NCI-H146 treated with DMSO at 0.1 percent for 48 hours (cell line): ENCODE data around the gene TNRC6C.
"Not testable (repeated sequence)": the region's sequence is repeated elsewhere in the genome, so short reads cannot be mapped to it uniquely, and the experiment has no call there.

Experiments
- DNase-seq: peaks from one replicate; lab custom pipeline; 2025; ENCODE audit not compliant: unreplicated experiment; lab: John Stamatoyannopoulos, UW

TNRC6C gene

DNA sequence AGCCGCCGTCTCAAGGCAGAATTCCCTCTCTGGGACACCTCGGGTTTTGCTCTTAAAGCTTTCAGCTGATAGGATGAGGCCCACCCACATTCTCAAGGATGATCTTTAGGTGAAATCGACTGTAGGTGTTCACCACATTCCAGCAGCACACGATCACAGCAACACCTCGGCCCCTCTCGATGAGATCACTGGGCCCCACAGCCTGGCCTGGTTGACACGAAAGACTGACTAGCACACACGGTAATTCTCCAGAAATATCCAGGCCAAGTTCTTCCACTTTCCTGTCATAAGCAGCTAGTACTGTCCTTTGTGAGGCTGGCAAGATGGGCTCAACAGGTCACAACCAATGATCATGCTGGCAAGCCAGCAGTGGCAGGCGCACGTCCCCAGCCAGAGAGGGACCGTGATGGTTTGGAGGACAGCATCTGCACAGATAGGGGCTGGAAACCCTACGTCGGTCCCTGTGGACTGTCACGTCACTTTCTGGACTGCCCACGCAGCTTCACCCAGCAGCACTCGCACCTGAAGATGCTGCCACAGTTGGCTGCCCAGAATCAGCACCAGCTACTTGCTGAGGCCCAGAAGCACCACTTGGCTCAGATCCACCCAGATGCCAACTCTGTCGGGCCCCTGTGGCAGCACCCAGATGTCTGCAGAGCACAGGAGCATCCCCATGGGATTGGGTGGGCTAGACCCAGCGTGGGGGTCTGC, 152.7 kb downstream of the TNRC6C start:
- DNase-seq: no peak

DNA sequence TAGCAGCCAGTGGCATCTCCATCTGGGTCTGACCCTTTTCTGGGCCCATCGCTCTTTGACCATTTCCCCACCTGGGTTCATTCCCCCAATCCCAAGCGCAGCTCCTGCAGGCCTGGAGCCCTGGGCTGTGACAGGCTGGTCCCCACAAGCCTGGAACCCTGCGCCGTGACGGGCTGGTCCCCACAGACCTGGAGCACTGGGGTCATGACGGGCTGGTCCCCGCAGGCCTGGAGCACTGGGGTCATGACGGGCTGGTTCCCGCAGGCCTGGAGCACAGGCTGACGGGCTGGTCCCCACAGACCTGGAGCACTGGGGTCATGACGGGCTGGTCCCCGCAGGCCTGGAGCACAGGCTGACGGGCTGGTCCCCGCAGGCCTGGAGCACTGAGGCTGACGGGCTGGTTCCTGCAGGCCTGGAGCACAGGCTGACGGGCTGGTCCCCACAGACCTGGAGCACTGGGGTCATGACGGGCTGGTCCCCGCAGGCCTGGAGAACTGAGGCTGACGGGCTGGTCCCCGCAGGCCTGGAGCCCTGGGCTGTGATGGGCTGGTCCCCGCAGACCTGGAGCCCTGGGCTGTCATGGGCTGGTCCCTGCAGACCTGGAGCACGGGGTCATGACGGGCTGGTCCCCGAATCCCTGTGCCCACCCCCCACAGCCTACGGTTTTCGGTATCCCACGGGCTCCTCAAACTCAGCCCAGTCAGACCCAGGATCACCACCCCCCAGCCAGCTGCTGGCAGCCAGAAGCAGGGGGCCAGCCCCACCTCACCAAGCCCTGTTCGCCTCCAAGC, 153.4 kb downstream of the TNRC6C start:
- DNase-seq: no peak

DNA sequence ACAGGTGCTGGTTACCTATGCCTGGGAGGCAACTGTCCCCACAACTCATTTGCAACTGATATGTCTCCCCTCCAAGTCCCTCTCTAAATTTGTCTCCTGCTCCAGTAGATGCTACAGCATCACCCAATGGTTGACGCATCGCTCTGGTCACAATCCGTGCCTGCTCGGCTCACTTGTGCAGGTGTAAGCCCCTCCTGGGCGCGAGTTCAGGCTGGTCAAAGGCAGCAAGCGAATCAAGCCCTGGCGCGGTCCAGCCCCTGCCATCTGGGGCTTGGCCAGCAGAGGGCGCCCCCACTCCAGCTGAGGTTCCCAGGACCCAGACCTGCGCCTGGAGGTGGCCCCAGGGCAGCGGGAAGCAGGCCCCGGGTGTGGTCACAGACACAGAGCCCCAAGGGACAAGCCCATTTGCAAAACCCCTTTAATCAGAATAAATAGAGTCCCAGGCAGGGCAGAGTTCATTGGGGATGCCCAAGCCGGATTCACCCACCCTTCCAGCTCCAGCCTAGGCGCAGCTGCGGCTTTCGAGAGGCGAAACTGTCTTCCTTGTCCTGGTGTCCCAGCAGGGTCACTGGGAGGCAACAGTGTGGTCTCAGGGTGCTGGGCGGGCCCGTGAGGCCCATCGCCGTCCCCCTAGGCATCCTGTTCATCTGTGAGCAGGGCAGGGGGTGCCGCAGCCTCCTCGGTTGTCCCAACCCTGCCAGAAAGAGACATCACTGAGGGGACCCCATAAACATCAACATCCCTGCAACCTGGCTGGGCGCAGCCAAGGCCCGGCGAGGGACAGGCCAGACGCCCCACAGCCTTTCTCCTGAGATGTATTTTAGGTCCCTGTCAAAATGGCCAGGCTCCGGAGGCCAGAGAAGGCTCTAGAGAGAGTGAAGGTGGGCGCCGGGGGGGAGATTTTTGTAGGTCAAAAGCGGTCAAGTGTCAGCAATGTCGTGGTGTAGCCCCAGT, 154.3 kb downstream of the TNRC6C start:
- DNase-seq: peak; percentile 31

DNA sequence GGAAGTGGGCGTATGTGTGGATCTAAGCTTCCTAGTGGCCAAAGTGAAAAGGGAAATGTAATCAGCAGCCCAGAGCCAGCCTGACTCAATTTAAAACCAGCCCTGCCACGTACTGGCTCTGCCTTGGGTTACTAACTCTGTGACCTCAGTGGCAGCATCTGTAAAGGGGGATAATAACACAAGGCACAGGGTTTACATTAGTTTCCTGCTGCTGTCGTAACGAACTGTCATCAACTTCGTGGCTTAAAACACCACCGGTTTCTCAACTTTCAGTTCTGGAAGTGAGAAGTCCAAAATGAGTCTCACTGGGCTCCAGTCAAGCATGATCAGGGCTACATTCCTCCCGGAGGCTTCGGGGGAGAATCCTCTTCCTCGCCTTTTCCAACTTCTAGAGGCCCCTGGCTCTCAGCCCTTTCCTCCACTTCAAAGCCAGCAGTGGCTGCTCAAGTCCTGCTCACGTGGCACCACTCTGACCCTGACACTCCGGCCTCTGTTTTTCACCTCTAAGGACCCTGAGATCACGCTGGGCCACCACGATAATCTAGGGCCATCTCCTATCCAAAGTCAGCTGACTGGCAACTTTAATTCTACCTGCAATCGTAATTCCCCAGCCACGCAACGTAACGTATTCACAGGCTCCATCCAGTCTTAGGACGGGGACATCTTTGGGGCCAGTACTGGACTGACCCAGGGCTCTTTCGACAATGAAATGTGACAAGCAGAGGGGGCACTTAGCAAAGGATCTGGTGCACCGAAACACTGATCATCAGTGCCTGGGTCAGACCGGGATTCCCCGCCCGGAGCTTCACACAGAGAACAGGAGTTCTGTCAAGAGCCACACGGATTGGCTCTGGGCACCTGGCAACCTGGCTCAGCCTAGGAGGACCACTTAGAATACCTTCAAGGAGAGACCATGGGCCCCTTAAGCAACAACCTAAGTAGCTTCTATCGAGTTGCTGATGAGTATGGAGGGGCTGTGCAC, 155.6 kb downstream of the TNRC6C start:
- DNase-seq: no peak

DNA sequence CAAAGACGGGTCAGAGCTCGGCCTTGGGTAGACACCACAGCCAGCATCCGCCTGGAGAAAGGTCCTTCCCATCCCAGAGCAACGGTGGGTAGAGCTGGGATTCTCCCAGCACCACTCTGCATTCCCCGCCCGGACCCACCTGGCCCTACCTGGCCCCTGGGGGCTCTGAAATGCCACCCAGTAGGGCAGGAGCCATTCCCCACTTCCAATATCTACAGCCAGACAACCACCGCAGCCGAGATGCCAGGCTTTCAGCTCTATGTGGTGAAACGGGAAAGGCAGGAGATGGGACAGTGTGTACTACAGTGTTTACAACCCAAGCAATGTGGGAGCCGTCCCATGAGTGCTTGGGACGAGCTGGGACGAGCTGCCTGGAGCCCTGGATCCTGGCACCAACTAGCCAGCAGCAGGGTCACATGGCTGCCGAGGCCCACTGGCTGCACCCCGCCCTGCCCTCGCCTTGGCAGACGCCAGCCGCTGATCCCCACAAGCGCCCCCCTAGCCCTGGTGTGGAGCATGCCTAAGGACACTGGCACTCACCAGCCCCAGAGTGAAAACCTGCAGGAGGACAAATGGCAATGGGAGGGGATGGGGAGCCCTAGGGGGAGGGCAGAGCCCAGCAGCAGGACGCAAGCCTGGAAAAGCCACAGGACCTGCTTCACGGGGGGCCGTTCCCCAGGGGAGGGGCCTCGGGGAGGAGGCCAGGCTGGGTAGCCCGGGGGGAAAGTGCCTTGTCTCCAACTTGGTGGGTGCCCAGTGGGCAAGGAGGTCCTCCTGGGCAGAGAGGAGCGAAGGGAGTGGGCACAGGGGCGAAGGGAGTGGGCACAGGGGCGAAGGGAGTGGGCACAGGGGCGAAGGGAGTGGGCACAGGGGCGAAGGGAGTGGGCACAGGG, 156.6 kb downstream of the TNRC6C start:
- no peak for DNase-seq

DNA sequence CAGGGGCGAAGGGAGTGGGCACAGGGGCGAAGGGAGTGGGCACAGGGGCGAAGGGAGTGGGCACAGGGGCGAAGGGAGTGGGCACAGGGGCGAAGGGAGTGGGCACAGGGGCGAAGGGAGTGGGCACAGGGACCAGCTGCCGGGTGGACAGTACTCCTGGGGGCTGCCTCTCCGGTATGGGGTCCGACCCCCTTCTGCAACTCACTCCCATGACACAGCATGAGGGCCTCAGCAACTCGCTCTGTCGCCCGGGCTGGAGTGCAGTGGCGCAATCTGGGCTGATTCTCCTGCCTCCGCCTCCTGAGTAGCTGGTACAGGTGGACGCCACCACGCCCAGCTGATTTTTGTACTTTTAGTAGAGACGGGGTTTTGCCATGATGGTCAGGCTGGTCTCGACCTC, 157.3 kb downstream of the TNRC6C start:
- DNase-seq: not testable (repeated sequence)

DNA sequence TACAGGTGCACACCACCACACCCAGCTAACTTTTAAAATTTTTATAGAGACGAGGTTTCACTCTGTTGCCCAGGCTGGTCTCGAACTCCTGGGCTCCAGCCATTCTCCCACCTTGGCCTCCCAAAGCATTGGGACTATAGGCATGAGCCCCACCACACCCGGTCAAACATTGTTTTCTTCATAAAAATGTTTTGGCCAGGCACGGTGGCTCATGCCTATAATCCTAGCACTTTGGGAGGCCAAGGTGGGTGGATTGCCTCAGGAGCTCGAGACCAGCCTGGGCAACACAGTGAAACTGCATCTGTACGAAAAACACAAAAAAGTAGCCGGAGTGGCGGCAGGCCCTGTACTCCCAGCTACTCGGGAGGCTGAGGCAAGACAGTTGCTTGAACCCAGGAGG, 157.9 kb downstream of the TNRC6C start:
- DNase-seq: no peak

DNA sequence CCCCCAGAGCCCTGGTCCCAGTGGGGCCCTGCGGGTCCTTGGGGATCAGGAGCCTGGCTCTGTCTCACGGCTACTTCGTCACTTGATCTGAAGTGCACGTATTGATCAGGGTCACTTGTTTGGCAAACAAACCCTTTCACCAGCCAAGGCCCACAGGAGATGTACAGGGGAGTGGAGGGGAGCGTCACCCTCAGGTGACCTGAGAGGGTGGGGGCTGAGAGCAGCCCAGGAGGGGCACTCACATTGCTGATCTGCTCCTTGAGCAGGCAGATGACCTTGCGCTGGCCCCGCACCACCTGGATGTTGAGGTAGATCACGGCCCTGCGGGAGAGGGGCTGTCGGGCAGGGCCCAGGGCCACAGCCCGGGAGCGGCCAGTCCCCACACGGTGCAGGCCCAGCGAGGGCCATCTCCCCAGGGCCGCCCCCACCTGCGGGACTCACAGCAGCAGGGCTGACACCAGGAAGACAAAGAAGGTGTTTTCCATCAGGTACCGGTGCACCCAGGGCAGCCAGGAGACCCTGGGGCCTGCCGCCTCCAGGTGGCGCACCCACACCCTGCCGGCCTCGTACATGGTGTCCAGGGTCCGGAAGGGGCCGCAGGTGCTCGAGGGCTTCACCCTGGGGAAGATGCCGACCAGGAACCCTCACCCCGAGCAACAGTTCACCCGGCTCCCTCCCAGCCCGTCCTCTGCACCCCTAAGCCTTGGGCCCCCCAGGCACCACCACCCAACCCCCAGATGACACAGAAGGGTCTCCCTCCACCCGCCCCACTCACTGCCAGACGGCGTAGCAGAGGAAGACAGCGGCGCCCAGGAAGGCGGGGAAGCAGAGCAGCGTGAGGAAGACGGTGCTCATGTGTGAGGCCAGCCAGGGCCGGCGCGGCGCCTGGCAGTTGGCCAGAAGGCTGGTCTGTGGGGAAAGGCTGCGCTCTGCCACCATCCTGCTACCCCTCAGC, 158.8 kb downstream of the TNRC6C start:
- peak; percentile 56 for DNase-seq

DNA sequence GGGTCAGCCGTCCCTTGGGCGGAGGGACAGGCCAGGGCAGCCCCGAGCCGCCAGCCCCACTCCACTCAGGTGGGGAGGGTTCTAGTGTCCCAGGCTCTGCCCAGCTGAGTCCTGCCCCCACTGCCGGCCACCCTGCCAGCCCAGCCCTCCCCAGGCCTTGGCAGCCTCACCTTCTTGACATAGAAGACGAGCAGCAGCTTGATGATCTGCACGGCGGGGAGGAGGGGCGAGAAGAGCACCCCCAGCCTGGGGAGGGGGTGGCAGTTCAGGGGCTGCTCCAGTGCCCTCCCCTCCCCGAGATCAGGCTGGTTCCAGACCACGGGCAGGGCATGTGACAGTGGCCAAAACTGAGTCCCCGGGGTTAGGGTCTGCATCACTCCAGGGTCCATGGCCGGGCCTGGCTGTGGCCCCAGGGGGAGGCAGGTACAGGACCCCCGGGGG, 160.3 kb downstream of the TNRC6C start:
- no peak for DNase-seq

DNA sequence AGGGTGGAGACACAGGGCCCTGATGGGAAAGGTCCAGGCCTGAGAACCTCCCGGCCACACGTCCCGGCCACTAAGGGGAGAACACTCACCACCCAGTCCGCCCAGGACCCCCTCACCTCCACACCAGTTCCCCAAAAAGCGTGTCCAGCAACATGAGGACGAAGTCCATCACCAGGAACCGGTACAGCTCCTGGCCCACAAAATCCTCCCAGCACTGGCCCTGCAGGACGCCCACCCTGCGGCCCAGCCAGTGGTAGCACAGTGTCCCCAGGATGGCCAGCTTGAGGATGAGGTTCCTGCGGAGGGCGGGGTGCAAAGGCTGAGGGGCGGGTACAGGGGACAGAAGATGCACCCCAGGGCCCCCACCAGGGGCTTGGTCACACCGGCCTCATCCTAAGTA, 162.0 kb downstream of the TNRC6C start:
- DNase-seq: no peak

DNA sequence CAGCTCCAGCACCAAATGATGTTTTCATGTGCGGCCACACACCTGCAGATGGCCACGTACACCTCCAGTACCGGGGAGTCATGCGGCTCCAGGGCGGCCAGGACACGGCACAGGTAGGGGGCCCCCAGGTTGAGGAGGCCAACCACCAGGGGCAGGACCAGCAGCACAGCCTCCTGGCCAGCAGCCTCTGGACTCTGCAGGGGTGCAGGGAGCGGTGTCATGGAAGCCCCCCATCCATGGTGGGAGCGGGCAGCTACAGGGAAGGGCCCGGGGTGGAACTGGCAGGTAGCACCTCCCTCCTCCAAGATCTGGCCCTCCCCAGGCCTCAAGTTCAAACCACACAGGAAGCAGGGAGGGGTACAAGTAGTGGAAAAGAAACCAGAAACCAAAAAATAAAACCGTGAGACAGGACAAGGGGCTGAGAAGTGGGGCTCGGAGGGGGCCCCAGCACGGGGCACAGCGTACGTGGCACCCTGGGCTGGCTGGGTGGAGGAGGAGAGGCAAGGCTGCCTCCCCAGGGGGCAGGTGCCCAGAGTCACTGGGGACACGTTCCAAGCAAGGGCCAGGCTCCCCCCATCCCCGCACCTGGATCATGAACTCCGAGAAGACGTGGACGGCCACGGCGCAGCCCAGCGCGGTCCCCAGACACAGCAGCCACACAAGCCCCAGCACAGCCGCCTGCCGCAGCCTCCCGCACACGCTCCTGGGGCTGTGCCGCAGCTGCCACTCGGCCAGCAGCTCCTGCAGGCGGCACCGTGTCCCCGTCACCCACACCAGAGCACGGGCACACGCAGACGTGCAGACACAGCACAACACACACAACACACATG, 162.7 kb downstream of the TNRC6C start:
- no peak for DNase-seq

DNA sequence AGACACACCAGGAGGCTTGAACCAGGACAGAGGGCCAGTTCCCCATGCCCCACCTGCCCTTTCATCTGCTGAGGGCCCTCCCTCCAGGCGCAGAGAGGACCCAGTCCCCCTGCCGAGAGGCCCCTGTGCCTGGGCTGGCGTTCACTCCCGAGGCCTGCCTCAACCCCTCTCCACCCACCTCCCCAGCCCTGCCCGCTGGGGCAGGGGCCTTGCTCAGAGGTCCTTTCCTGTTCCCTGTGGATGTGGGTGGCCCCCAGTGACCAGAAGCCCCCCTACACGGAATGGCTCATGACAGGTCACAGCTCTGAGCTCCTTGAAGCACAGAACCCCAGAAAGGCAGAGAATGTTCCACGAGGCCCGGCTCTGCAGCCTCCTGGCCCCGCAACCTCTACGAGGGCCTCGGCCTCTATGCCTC, 163.3 kb downstream of the TNRC6C start:
- no peak for DNase-seq

DNA sequence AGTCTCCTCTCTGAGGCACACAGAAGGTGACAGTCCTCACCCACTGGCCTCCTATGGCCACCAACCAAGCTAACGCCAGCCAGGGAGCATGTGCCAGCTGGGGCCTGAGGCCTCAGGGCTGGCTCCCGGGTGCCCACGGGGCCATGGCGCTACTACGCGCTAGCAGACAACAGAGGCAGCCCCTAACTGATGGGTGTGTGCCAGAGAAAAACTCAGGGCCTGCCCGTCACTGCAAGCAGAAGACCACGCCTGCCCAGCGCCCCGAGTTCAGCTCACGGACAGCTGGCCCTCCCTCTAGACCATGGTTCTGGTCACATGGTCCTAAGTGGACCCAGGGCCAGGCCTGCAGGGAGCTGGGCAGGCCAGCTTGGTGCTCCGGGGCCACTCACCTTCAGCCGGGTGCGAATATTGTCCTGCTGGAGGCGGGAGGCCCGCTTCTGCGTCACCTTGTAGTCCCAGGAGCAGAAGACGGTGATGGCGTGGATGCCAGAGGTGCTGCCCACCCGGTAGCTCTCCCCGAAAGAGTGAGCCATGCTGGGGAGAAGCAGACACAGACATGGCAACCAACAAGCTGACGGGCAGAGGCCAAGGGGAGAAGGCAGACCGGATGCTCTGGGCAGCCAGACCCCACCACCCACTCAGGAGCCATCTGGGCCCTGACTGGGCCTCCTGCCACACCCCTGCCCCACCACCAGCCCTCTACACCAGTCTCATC, 163.9 kb downstream of the TNRC6C start:
- no peak for DNase-seq

DNA sequence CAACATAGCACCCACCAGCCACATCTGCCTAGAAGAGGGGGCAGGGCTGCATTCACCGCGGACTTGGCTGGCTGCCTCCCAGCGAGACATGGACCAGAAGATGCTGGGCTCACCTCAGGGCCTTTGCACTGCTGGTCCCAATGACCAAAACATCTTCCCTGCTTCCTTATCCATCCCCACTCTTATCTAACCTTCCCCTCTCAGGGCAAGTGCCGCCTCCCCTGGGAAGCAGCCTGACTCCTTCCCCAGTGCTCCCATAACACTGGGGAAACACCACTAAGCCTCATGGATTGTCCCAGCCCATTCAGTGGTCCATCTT, 164.4 kb downstream of the TNRC6C start:
- no peak for DNase-seq

DNA sequence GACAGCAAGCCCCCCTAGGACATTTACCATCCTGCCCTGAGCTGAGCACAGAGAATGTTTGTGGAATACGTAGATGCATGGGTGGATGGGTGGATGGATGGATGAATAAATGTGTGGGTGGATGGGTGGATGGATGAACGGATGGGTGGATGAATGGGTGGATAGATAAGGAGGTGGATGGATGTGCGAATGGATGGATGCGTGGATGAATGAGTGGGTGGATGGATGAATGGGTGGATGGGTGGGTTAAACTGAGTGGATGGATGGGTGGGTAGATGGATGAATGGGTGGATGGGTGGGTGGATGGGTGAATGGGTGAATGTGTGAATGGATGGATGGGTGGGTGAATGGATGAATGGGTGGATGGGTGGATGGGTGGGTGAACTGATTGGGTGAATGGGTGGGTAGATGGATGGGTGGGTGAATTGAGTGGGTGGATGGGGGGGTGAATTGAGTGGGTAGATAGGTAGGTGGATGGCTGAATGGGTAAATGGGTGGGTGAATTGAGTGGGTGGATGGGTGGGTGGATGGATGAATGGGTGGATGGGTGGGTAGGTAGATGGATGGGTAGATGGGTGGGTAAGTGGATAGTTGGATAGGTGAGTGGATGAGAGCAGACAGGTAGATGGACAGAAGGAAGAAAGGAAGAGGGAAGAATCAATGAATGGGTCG, 164.9 kb downstream of the TNRC6C start:
- no peak for DNase-seq
